HG02588 (cell line): ENCODE results near the gene WNT9B.
A peak's percentile ranks its signal among the peaks of the same experiment; 100 is the strongest.
"Not testable (repeated sequence)": the region's sequence is repeated elsewhere in the genome, so short reads cannot be mapped to it uniquely, and the experiment has no call there.

ENCODE experiments used
- ATAC-seq: cut with Tn5 transposase; IDR thresholded peaks from one replicate; pipeline ENCODE4 v1.9.1; 2021; ENCODE audit warnings: mild to moderate bottlenecking, moderate library complexity; ENCODE audit not compliant: unreplicated experiment

The WNT9B gene

GRCh38 chr17:46903762-46904672 lies 52.6 kb downstream of the WNT9B start:
- no peak for ATAC-seq

GRCh38 chr17:46908068-46908737 lies 56.8 kb downstream of the WNT9B start:
- no peak for ATAC-seq

GRCh38 chr17:46910179-46910927 lies 59.0 kb downstream of the WNT9B start:
- ATAC-seq, result no peak

GRCh38 chr17:46911311-46911710 lies 59.9 kb downstream of the WNT9B start:
- ATAC-seq, result no peak

- ATAC-seq, result no peak
These were observed 64.2 kb downstream of the WNT9B start for GRCh38 chr17:46915596-46915995.

GRCh38 chr17:46916211-46916610 lies 64.8 kb downstream of the WNT9B start:
- ATAC-seq, result no peak

- no peak for ATAC-seq
These were observed 65.2 kb downstream of the WNT9B start for GRCh38 chr17:46916623-46917022.

- ATAC-seq, result no peak
These were observed 65.7 kb downstream of the WNT9B start for GRCh38 chr17:46917041-46917440.

- no peak for ATAC-seq
These were observed 66.1 kb downstream of the WNT9B start for GRCh38 chr17:46917516-46917915.

- not testable (repeated sequence) for ATAC-seq
These were observed 70.6 kb downstream of the WNT9B start for GRCh38 chr17:46921962-46922361.

- ATAC-seq, result no peak
These were observed 71.1 kb downstream of the WNT9B start for GRCh38 chr17:46922487-46922803.

GRCh38 chr17:46922804-46923635 lies 71.6 kb downstream of the WNT9B start, which contains the start of gene GOSR2:
Gene GOSR2, plus strand, starts transcription at chr17:46923160. Its CDS starts 33 bp downstream, at chr17:46923193.
- ATAC-seq, result peak; percentile 88

GRCh38 chr17:46925185-46925868 lies 73.9 kb downstream of the WNT9B start:
- no peak for ATAC-seq

- no peak for ATAC-seq
These were observed 77.3 kb downstream of the WNT9B start for GRCh38 chr17:46928467-46929261.

- no peak for ATAC-seq
These were observed 78.0 kb downstream of the WNT9B start for GRCh38 chr17:46929413-46929812.

GRCh38 chr17:46930051-46930450 lies 78.7 kb downstream of the WNT9B start:
- ATAC-seq, result no peak

- ATAC-seq, result no peak
These were observed 80.2 kb downstream of the WNT9B start for GRCh38 chr17:46931596-46931995.

GRCh38 chr17:46935658-46936266 lies 84.4 kb downstream of the WNT9B start:
- no peak for ATAC-seq
